ENCODE results near the gene SIRPB2.

- TF ChIP-seq CTCF (IDR thresholded peaks at IDR 0.05; ENCODE audit: extremely low read depth in 1 of 2, insufficient read depth in 1 of 2, low read depth in 1 of 2, low read length in 2 of 2) (no peak), POLR2A (IDR thresholded peaks at IDR 0.05; ENCODE audit: low read depth, low read length) (no peak)
Measured at GRCh38 chr20:1474325-1474724, 16.9 kb downstream of the SIRPB2 start.

All from endothelial cell of umbilical vein (primary cell).